Nephron progenitor cell (in vitro differentiated cells): ENCODE results near the gene PIPOX.

Source experiments
- DNase-seq: peaks from one replicate; pipeline ENCODE4 v3.0.0; 2021
- H3K27ac Mint-ChIP-seq: 2 replicates; pipeline ENCODE4 v1.8.0; 2021; ENCODE audit warnings: mild to moderate bottlenecking, moderate library complexity, mixed read lengths
- H3K27me3 Mint-ChIP-seq: 2 replicates; pipeline ENCODE4 v1.8.0; 2021; ENCODE audit warnings: mild to moderate bottlenecking, low read depth, mixed read lengths; ENCODE audit not compliant: poor library complexity
- H3K36me3 Mint-ChIP-seq: 2 replicates; pipeline ENCODE4 v1.8.0; 2021; ENCODE audit warnings: low read depth, mixed read lengths
- H3K4me1 Mint-ChIP-seq: 2 replicates; pipeline ENCODE4 v1.8.0; 2021; ENCODE audit warnings: mixed read lengths
- H3K4me3 Mint-ChIP-seq: 2 replicates; pipeline ENCODE4 v1.8.0; 2021; ENCODE audit warnings: mild to moderate bottlenecking, moderate library complexity, mixed read lengths
- H3K9me3 Mint-ChIP-seq: 2 replicates; pipeline ENCODE4 v1.8.0; 2021; ENCODE audit warnings: mild to moderate bottlenecking, moderate library complexity, mixed read lengths
- CTCF ChIP-seq: fragments of 200-600 bp; sonication (generic); IDR thresholded peaks from 2 replicates; pipeline ENCODE4 v1.5.0; 2021; ENCODE audit warnings: antibody characterized with exemption

PIPOX gene

GRCh38 chr17:29022074-29022473, 20.9 kb upstream of the PIPOX start:
- no peak for TF ChIP-seq CTCF
- H3K4me1 Mint-ChIP-seq: peaks cover 23% of the 10 kb centered on the region
- H3K27ac Mint-ChIP-seq: no peak overlapping the region
- H3K9me3 Mint-ChIP-seq: no peaks in the 10 kb centered on the region
- peaks cover 51% of the 10 kb centered on the region for H3K27me3 Mint-ChIP-seq
- no peak for DNase-seq
- no peaks in the 10 kb centered on the region for H3K36me3 Mint-ChIP-seq
- H3K4me3 Mint-ChIP-seq: no peak overlapping the region

GRCh38 chr17:29024316-29024952, 18.5 kb upstream of the PIPOX start:
- no peak for DNase-seq
- no peaks in the 10 kb centered on the region for H3K9me3 Mint-ChIP-seq
- H3K27ac Mint-ChIP-seq: no peak overlapping the region
- peaks cover 32% of the 10 kb centered on the region for H3K4me1 Mint-ChIP-seq
- H3K4me3 Mint-ChIP-seq: no peak overlapping the region
- H3K27me3 Mint-ChIP-seq: peaks cover 33% of the 10 kb centered on the region
- no peak for TF ChIP-seq CTCF
- no peaks in the 10 kb centered on the region for H3K36me3 Mint-ChIP-seq

GRCh38 chr17:29031488-29031887, 11.5 kb upstream of the PIPOX start:
- no peak overlapping the region for H3K27ac Mint-ChIP-seq
- peaks cover 42% of the 10 kb centered on the region for H3K4me1 Mint-ChIP-seq
- no peak overlapping the region for H3K4me3 Mint-ChIP-seq
- peaks cover 4% of the 10 kb centered on the region for H3K36me3 Mint-ChIP-seq
- peaks cover 47% of the 10 kb centered on the region for H3K9me3 Mint-ChIP-seq
- H3K27me3 Mint-ChIP-seq: peaks cover 30% of the 10 kb centered on the region
- DNase-seq: no peak
- no peak for TF ChIP-seq CTCF

GRCh38 chr17:29032013-29032856, 10.7 kb upstream of the PIPOX start:
- TF ChIP-seq CTCF: no peak
- H3K4me1 Mint-ChIP-seq: peaks cover 36% of the 10 kb centered on the region
- no peak for DNase-seq
- no peak overlapping the region for H3K27ac Mint-ChIP-seq
- peaks cover 4% of the 10 kb centered on the region for H3K36me3 Mint-ChIP-seq
- H3K4me3 Mint-ChIP-seq: no peak overlapping the region
- H3K27me3 Mint-ChIP-seq: peaks cover 30% of the 10 kb centered on the region
- peaks cover 47% of the 10 kb centered on the region for H3K9me3 Mint-ChIP-seq

GRCh38 chr17:29032857-29033197, 10.1 kb upstream of the PIPOX start:
- Mint-ChIP-seq H3K27me3 (peaks cover 30% of the 10 kb centered on the region), H3K4me1 (peaks cover 31% of the 10 kb centered on the region), H3K36me3 (peaks cover 4% of the 10 kb centered on the region)

More at GRCh38 chr17:29032857-29033197, 10.1 kb upstream of the PIPOX start:
- no peak for TF ChIP-seq CTCF
- Mint-ChIP-seq H3K27ac (no peak overlapping the region), H3K9me3 (peaks cover 47% of the 10 kb centered on the region), H3K4me3 (no peak overlapping the region)
- no peak for DNase-seq
